Embryonic facial prominence (tissue), 1 donor: Measurements from ENCODE around the gene TSHZ2.
A peak's percentile ranks its signal among the peaks of the same experiment; 100 is the strongest.
"Not testable (repeated sequence)": the region's sequence is repeated elsewhere in the genome, so short reads cannot be mapped to it uniquely, and the experiment has no call there.

Source experiments
- DNase-seq: peaks from one replicate; pipeline ENCODE4 v3.0.0-alpha.2; 2016; ENCODE audit errors: extremely low spot score

The TSHZ2 gene

GRCh38 chr20:52962183-52962582 lies 10.0 kb upstream of the TSHZ2 start:
- no peak for DNase-seq

GRCh38 chr20:52963131-52963530 lies 9.0 kb upstream of the TSHZ2 start:
- DNase-seq, result no peak

GRCh38 chr20:52964131-52964530 lies 8.0 kb upstream of the TSHZ2 start:
- no peak for DNase-seq

GRCh38 chr20:52965380-52965779 lies 6.8 kb upstream of the TSHZ2 start:
- DNase-seq, result no peak

GRCh38 chr20:52965819-52966218 lies 6.3 kb upstream of the TSHZ2 start:
- no peak for DNase-seq

- not testable (repeated sequence) for DNase-seq
Observed at GRCh38 chr20:52966543-52966942, 5.6 kb upstream of the TSHZ2 start.

GRCh38 chr20:52971498-52972189 lies 514 bp upstream of the TSHZ2 start:
- no peak for DNase-seq

- DNase-seq, result peak; percentile 25
Observed at GRCh38 chr20:52972965-52973819, 1.0 kb downstream of the TSHZ2 start.

- DNase-seq, result no peak
Observed at GRCh38 chr20:52974179-52974594, 2.0 kb downstream of the TSHZ2 start.

GRCh38 chr20:52975029-52975732 lies 3.0 kb downstream of the TSHZ2 start:
- no peak for DNase-seq

- DNase-seq, result no peak
Observed at GRCh38 chr20:52975803-52976531, 3.8 kb downstream of the TSHZ2 start.

- no peak for DNase-seq
Observed at GRCh38 chr20:52978851-52979250, 6.7 kb downstream of the TSHZ2 start.

- DNase-seq, result no peak
Observed at GRCh38 chr20:52981051-52981450, 8.9 kb downstream of the TSHZ2 start.

- DNase-seq, result no peak
Observed at GRCh38 chr20:52983726-52984450, 11.7 kb downstream of the TSHZ2 start.

GRCh38 chr20:52984451-52984810 lies 12.3 kb downstream of the TSHZ2 start:
- DNase-seq, result no peak

GRCh38 chr20:52985687-52986086 lies 13.5 kb downstream of the TSHZ2 start:
- DNase-seq, result no peak

- no peak for DNase-seq
Observed at GRCh38 chr20:52987295-52987694, 15.1 kb downstream of the TSHZ2 start.

GRCh38 chr20:52991830-52992229 lies 19.7 kb downstream of the TSHZ2 start:
- no peak for DNase-seq

- DNase-seq, result no peak
Observed at GRCh38 chr20:52992632-52993031, 20.5 kb downstream of the TSHZ2 start.

- no peak for DNase-seq
Observed at GRCh38 chr20:52993076-52993475, 20.9 kb downstream of the TSHZ2 start.
